Activated naive CD8-positive, alpha-beta T cell treated with anti-CD3 and anti-CD28 coated beads, Interleukin-2, amount 10 ng/mL, durations not matched to agents 7 days and 5 days (primary cell): ENCODE data around the gene RPS5. TPM values are rescaled to one million over a fixed set of nuclear protein-coding genes. Genes with fewer than 3 reads are reported as not detected.

Experiments used
- microRNA-seq: library from miRNA; unstranded; fragments of <30 nt; microRNA quantifications from one replicate; pipeline ENCODE4 v1.2.0, GENCODE V29; 2022
- total RNA-seq, 2 experiments: library from RNA; stranded (reverse); gene quantifications; one replicate each; pipeline ENCODE4 v1.2.3, GENCODE V29; 2021

RPS5 gene
- total RNA-seq, 2 experiments from 2014 or later: 1,038 to 1,039 TPM

Small RNAs within 50 kb of the gene (microRNA-seq; reads per million reads assigned to microRNA genes)
- gene MIR4754: not detected

Other genes starting within 250 kb of the RPS5 start
- gene ZNF329, start 236.5 kb upstream of the RPS5 start, total RNA-seq: 10 to 100 TPM; 10.1 to 10.3 TPM
- gene ZNF274, start 204.2 kb upstream of the RPS5 start, total RNA-seq: 10 to 100 TPM; 54.6 to 56.9 TPM
- gene ZNF544, start 158.4 kb upstream of the RPS5 start, total RNA-seq: 10 to 100 TPM; 54.0 to 62.7 TPM
- gene ZNF8, start 108.3 kb upstream of the RPS5 start, total RNA-seq: 1 to 10 TPM; 8.6 to 8.9 TPM
- gene ERVK3-1, start 81.9 kb upstream of the RPS5 start, total RNA-seq: 10 to 100 TPM; 74.5 to 76.3 TPM
- 1 to 10 TPM; 6.3 TPM for gene ZSCAN22, start 60.3 kb upstream of the RPS5 start, total RNA-seq
- gene A1BG, start 33.8 kb upstream of the RPS5 start, total RNA-seq: 10 to 100 TPM; 21.0 to 22.8 TPM
- gene ZNF497, start 24.5 kb upstream of the RPS5 start, total RNA-seq: 1 to 10 TPM; 1.7 to 2.1 TPM
- gene ZNF837, start 6.2 kb upstream of the RPS5 start, total RNA-seq: 1 to 10 TPM; 2.9 to 3.5 TPM
- gene RNF225, start 8.4 kb downstream of the RPS5 start, total RNA-seq: under 1 TPM; 0.83 to 0.94 TPM
- gene ZNF584, start 21.4 kb downstream of the RPS5 start, total RNA-seq: 10 to 100 TPM in 1 of 2 experiments, 1 to 10 TPM in 1; 8.6 to 10.6 TPM
- 1 to 10 TPM; 7.3 to 7.4 TPM for gene ZNF132, start 52.9 kb downstream of the RPS5 start, total RNA-seq
- gene ZNF324B, start 64.4 kb downstream of the RPS5 start, total RNA-seq: 10 to 100 TPM; 11.6 to 13.9 TPM
- 10 to 100 TPM; 18.0 to 18.5 TPM for gene ZNF324, start 79.8 kb downstream of the RPS5 start, total RNA-seq
- gene ZNF446, start 89.1 kb downstream of the RPS5 start, total RNA-seq: 10 to 100 TPM; 10.9 TPM
- gene SLC27A5, start 124.7 kb downstream of the RPS5 start, total RNA-seq: 10 to 100 TPM; 13.7 to 15.4 TPM
- 10 to 100 TPM; 18.9 to 19.5 TPM for gene ZBTB45, start 132.5 kb downstream of the RPS5 start, total RNA-seq
- 100 to 1,000 TPM; 409 to 412 TPM for gene TRIM28, start 156.8 kb downstream of the RPS5 start, total RNA-seq
- 100 to 1,000 TPM in 1 of 2 experiments, 10 to 100 TPM in 1; 99.0 to 111 TPM for gene CHMP2A, start 167.8 kb downstream of the RPS5 start, total RNA-seq
- gene UBE2M, start 171.3 kb downstream of the RPS5 start, total RNA-seq: 10 to 100 TPM; 79.5 to 81.2 TPM
- 10 to 100 TPM; 31.3 to 31.7 TPM for gene MZF1, start 186.1 kb downstream of the RPS5 start, total RNA-seq